H9 (cell line): ENCODE data around the gene CINP. TPM values are rescaled to one million over a fixed set of nuclear protein-coding genes. Genes with fewer than 3 reads are reported as not detected.
A peak's percentile ranks its signal among the peaks of the same experiment; 100 is the strongest.

Source experiments
- DNase-seq: peaks from one replicate; pipeline ENCODE4 v3.0.0-alpha.2; 2017
- H2AFZ ChIP-seq: one replicate; pipeline ENCODE4 v1.6.1; 2013; ENCODE audit warnings: mild to moderate bottlenecking, low read length, control low read depth, moderate library complexity
- H2AK5ac ChIP-seq: 2 replicates; pipeline ENCODE4 v1.6.1; 2013; ENCODE audit warnings: low read length, control low read depth, mixed read lengths; ENCODE audit not compliant: insufficient read length
- H2BK120ac ChIP-seq: one replicate; pipeline ENCODE4 v1.6.1; 2013; ENCODE audit warnings: low read depth, mild to moderate bottlenecking, low read length, control low read depth, inconsistent platforms; ENCODE audit not compliant: poor library complexity, severe bottlenecking
- H2BK12ac ChIP-seq: 2 replicates; pipeline ENCODE4 v1.6.1; 2013; ENCODE audit warnings: low read length, control low read depth, mixed read lengths, low read depth; ENCODE audit not compliant: insufficient read length
- H2BK15ac ChIP-seq: 2 replicates; pipeline ENCODE4 v1.6.1; 2013; ENCODE audit warnings: low read depth, low read length, control low read depth
- H2BK20ac ChIP-seq: one replicate; pipeline ENCODE4 v1.6.1; 2013; ENCODE audit warnings: low read depth, mild to moderate bottlenecking, low read length, control low read depth, inconsistent platforms; ENCODE audit not compliant: poor library complexity, severe bottlenecking
- H2BK5ac ChIP-seq: 2 replicates; pipeline ENCODE4 v1.6.1; 2013; ENCODE audit warnings: low read length, control low read depth, mixed read lengths; ENCODE audit not compliant: insufficient read length
- H3K14ac ChIP-seq: 2 replicates; pipeline ENCODE4 v1.6.1; 2013; ENCODE audit warnings: low read length, control low read depth; ENCODE audit not compliant: insufficient read depth
- H3K18ac ChIP-seq: 2 replicates; pipeline ENCODE4 v1.6.1; 2013; ENCODE audit warnings: low read depth, mild to moderate bottlenecking, mixed read lengths, low read length, control low read depth; ENCODE audit not compliant: insufficient read length
- H3K23ac ChIP-seq: 2 replicates; pipeline ENCODE4 v1.6.1; 2013; ENCODE audit warnings: low read length, control low read depth, mixed read lengths, low read depth; ENCODE audit not compliant: insufficient read length
- H3K23me2 ChIP-seq: 2 replicates; pipeline ENCODE4 v1.6.1; 2013; ENCODE audit warnings: low read depth, mild to moderate bottlenecking, mixed read lengths, low read length, control low read depth; ENCODE audit not compliant: insufficient read length, poor library complexity, severe bottlenecking
- H3K27ac ChIP-seq: 2 replicates; pipeline ENCODE4 v1.5.1; 2013; ENCODE audit warnings: low read length, control low read depth, mixed read lengths, low read depth; ENCODE audit not compliant: insufficient read length
- H3K27me3 ChIP-seq: 2 replicates; pipeline ENCODE4 v1.6.1; 2013; ENCODE audit warnings: low read length, control low read depth, inconsistent platforms; ENCODE audit not compliant: insufficient read depth
- H3K4ac ChIP-seq: 2 replicates; pipeline ENCODE4 v1.6.1; 2013; ENCODE audit warnings: low read depth, mild to moderate bottlenecking, control low read depth, inconsistent platforms, low read length, moderate library complexity
- H3K4me1 ChIP-seq: 2 replicates; pipeline ENCODE4 v1.6.1; 2013; ENCODE audit warnings: low read length, control low read depth, inconsistent platforms; ENCODE audit not compliant: insufficient read depth
- H3K4me2 ChIP-seq: 2 replicates; pipeline ENCODE4 v1.6.1; 2013; ENCODE audit warnings: low read length, control low read depth, mixed read lengths; ENCODE audit not compliant: insufficient read length, insufficient read depth
- H3K56ac ChIP-seq: 2 replicates; pipeline ENCODE4 v1.6.1; 2013; ENCODE audit warnings: low read depth, mild to moderate bottlenecking, mixed read lengths, low read length, control low read depth; ENCODE audit not compliant: insufficient read length
- H3K79me1 ChIP-seq: 2 replicates; pipeline ENCODE4 v1.6.1; 2013; ENCODE audit warnings: low read depth, mild to moderate bottlenecking, moderate library complexity, low read length, control low read depth, inconsistent platforms; ENCODE audit not compliant: insufficient read depth, poor library complexity, severe bottlenecking
- H3K79me2 ChIP-seq: 2 replicates; pipeline ENCODE4 v1.6.1; 2013; ENCODE audit warnings: low read length, control low read depth, inconsistent platforms; ENCODE audit not compliant: insufficient read depth
- H3K9ac ChIP-seq: 2 replicates; pipeline ENCODE4 v1.6.1; 2013; ENCODE audit warnings: low read length, control low read depth, mixed read lengths; ENCODE audit not compliant: insufficient read length; ENCODE audit errors: extremely low read depth
- H3K9me3 ChIP-seq: one replicate; pipeline ENCODE4 v1.6.1; 2013; ENCODE audit warnings: low read depth, low read length, inconsistent platforms; ENCODE audit not compliant: control insufficient read depth
- H3T11ph ChIP-seq: one replicate; pipeline ENCODE4 v1.6.1; 2013; ENCODE audit warnings: mild to moderate bottlenecking, low read length, control low read depth, inconsistent platforms
- H4K20me1 ChIP-seq: one replicate; pipeline ENCODE4 v1.6.1; 2013; ENCODE audit not compliant: control insufficient read depth, insufficient read length, insufficient read depth
- H4K5ac ChIP-seq: 2 replicates; pipeline ENCODE4 v1.6.1; 2013; ENCODE audit warnings: low read depth, mild to moderate bottlenecking, mixed read lengths, low read length, control low read depth; ENCODE audit not compliant: insufficient read length
- H4K8ac ChIP-seq: replicated peaks from 2 replicates; pipeline ENCODE4 v1.6.1; 2013; ENCODE audit warnings: low read length, control low read depth, mixed read lengths, low read depth; ENCODE audit not compliant: insufficient read length
- H4K91ac ChIP-seq: 2 replicates; pipeline ENCODE4 v1.6.1; 2013; ENCODE audit warnings: low read depth, mild to moderate bottlenecking, moderate library complexity, mixed read lengths, low read length, control low read depth; ENCODE audit not compliant: insufficient read length
- H3K27ac Mint-ChIP-seq, 3 experiments: 2 replicates in 2 of 3; 3 replicates in 1 of 3; pipeline ENCODE4 v1.8.0; 2020 to 2021; ENCODE audit warnings: mixed read lengths in 3 of 3, mild to moderate bottlenecking in 1 of 3, moderate library complexity in 1 of 3
- H3K27me3 Mint-ChIP-seq: 2 replicates; pipeline ENCODE4 v1.8.0; 2021; ENCODE audit warnings: low read depth, mild to moderate bottlenecking, moderate library complexity, mixed read lengths
- H3K36me3 Mint-ChIP-seq, 3 experiments: 2 replicates in 2 of 3; 3 replicates in 1 of 3; pipeline ENCODE4 v1.8.0; 2020 to 2021; ENCODE audit warnings: low read depth in 3 of 3, mixed read lengths in 3 of 3; ENCODE audit not compliant: insufficient read depth in 1 of 3
- H3K4me1 Mint-ChIP-seq, 2 experiments: 2 replicates each; pipeline ENCODE4 v1.8.0; 2020; ENCODE audit warnings: mixed read lengths in 2 of 2
- H3K4me3 Mint-ChIP-seq, 2 experiments: 2 replicates in 1 of 2; 3 replicates in 1 of 2; pipeline ENCODE4 v1.8.0; 2020 to 2021; ENCODE audit warnings: mild to moderate bottlenecking in 2 of 2, mixed read lengths in 2 of 2, moderate library complexity in 1 of 2
- H3K9me3 Mint-ChIP-seq, 2 experiments: 2 replicates in 1 of 2; 3 replicates in 1 of 2; pipeline ENCODE4 v1.8.0; 2020; ENCODE audit warnings: mild to moderate bottlenecking in 2 of 2, mixed read lengths in 2 of 2, moderate library complexity in 1 of 2
- CTCF ChIP-seq: fragments of 200-600 bp; sonication (generic); conservative IDR thresholded peaks from 3 replicates; pipeline ENCODE4 v1.8.0; 2021; ENCODE audit warnings: antibody characterized with exemption, mild to moderate bottlenecking
- WGBS: extraction: QIAGEN DNeasy Blood & Tissue Kit; methylation state at CpG from one replicate; pipeline ENCODE4 v1.1.7; 2013; ENCODE audit warnings: missing lambda C conversion rate, low lambda C conversion rate, mixed read lengths; ENCODE audit not compliant: insufficient read length; ENCODE audit errors: extremely low coverage; 5-methylcytosine and 5-hydroxymethylcytosine counted together
- total RNA-seq: library from RNA; stranded (reverse); gene quantifications from 2 replicates; pipeline ENCODE4 v1.2.1, GENCODE V29; 2021

Gene CINP
- total RNA-seq, 1 experiment from 2014 or later: 39.5 TPM

- Histone ChIP-seq H3K4me2 (no peak overlapping the region), H3K9ac (no peak overlapping the region), H3K23me2 (peaks cover 9% of the 10 kb centered on the region), H4K91ac (no peak overlapping the region), H4K20me1 (no peaks in the 10 kb centered on the region), H3K79me1 (no peaks in the 10 kb centered on the region), H2AFZ (no peak overlapping the region), H2AK5ac (no peak overlapping the region), H2BK15ac (no peak overlapping the region), H4K5ac (no peak overlapping the region), H2BK20ac (no peak overlapping the region), H4K8ac (no peak overlapping the region), H3K27me3 (no peaks in the 10 kb centered on the region), H3K56ac (no peak overlapping the region), H2BK5ac (no peak overlapping the region), H3K23ac (no peak overlapping the region), H3K4me1 (no peaks in the 10 kb centered on the region; the same call in 1 of the 2 replicates), H3K79me2 (no peaks in the 10 kb centered on the region), H3K18ac (no peak overlapping the region), H2BK120ac (no peak overlapping the region), H3K14ac (no peak overlapping the region), H2BK12ac (no peak overlapping the region), H3T11ph (no peak overlapping the region), H3K4ac (no peak overlapping the region), H3K27ac (no peak overlapping the region), H3K9me3 (no peaks in the 10 kb centered on the region)
- Mint-ChIP-seq H3K9me3 (no peaks in the 10 kb centered on the region), H3K4me1 (peaks cover 20 to 27% of the 10 kb centered on the region in 2 experiments), H3K36me3 (peaks cover 0 to 9% (median 4%) of the 10 kb centered on the region in 3 experiments; a peak in 6 of 7 replicates), H3K27me3 (no peaks in the 10 kb centered on the region; the same call in 1 of the 2 replicates), H3K4me3 (peak overlapping the region in 1 of 2 experiments; percentile 31; a peak in 1 of 5 replicates), H3K27ac (no peak overlapping the region; a peak in 2 of 7 replicates)
- DNase-seq: peak; percentile 62
- WGBS: no CpG with 5 or more reads among the region's 8 CpGs
- peak; percentile 72 for TF ChIP-seq CTCF
Observed at GRCh38 chr14:102323102-102323501, 39.6 kb downstream of the CINP start.
